K562 (cell line): ENCODE data around the gene HDAC7.

Experiments used
- JUNB ChIP-seq: fragments of 450-650 bp; formaldehyde crosslinking; conservative IDR thresholded peaks from 2 replicates; pipeline ENCODE4 v1.4.0; 2020; ENCODE audit warnings: mild to moderate bottlenecking
- POLR2AphosphoS5 ChIP-seq: IDR thresholded peaks from 2 replicates; pipeline ENCODE4 v1.6.1; 2011; ENCODE audit warnings: mild to moderate bottlenecking, low read depth, low read length, moderate library complexity; ENCODE audit not compliant: control insufficient read depth, insufficient read depth
- RFX7 ChIP-seq: fragments of 250-450 bp; sonication (Bioruptor Pico); IDR thresholded peaks from 2 replicates; pipeline ENCODE4 v1.5.1; 2021; ENCODE audit warnings: mild to moderate bottlenecking
- SP1 ChIP-seq: sonication (generic); formaldehyde crosslinking; IDR thresholded peaks from 2 replicates; pipeline ENCODE4 v1.8.1; 2022; ENCODE audit warnings: mild to moderate bottlenecking, missing genetic modification reagents
- TF ChIP-seq, protein P1 (sequence below), 3 experiments: IDR thresholded peaks in 2 of 3; conservative IDR thresholded peaks in 1 of 3; 2 replicates each; pipeline ENCODE4 v1.5.1; 2011 to 2012; ENCODE audit warnings: low read length in 3 of 3, mild to moderate bottlenecking in 3 of 3, control low read depth in 2 of 3, improper control_type of control experiment in 1 of 3, inconsistent platforms in 1 of 3, low read depth in 1 of 3, mixed read lengths in 1 of 3, moderate library complexity in 1 of 3; ENCODE audit not compliant: insufficient read depth in 2 of 3
- TF ChIP-seq, protein P2 (sequence below): fragments of 250-450 bp; sonication (Bioruptor Pico); IDR thresholded peaks from 2 replicates; pipeline ENCODE4 v1.5.0; 2020; ENCODE audit warnings: mild to moderate bottlenecking, borderline replicate concordance

DNA sequence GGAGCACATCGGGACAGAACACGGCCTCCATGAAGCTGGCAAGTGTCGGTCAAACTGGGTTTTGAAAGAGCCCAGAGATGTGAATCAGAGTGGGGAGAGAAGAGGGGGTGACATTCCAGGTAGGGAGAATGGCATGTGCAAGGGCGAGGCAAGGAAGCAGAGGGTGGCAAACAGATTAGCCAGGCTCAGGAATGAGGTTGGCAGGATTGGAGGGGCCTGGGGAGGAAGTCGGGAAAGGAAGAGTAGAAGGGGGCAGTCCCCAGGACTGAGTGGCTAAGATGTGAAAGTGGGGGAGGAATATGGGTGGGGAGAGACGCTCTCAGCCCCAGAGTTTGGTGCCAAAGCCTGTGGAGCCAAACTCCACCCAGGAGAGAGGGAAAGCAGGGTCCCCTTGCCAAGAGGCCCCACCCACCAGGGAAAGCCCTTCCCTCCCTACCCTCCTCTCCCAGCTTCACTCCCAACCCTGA, 5.5 kb upstream of the HDAC7 start:
- no peak for TF ChIP-seq POLR2AphosphoS5
- TF ChIP-seq, protein P1, sequence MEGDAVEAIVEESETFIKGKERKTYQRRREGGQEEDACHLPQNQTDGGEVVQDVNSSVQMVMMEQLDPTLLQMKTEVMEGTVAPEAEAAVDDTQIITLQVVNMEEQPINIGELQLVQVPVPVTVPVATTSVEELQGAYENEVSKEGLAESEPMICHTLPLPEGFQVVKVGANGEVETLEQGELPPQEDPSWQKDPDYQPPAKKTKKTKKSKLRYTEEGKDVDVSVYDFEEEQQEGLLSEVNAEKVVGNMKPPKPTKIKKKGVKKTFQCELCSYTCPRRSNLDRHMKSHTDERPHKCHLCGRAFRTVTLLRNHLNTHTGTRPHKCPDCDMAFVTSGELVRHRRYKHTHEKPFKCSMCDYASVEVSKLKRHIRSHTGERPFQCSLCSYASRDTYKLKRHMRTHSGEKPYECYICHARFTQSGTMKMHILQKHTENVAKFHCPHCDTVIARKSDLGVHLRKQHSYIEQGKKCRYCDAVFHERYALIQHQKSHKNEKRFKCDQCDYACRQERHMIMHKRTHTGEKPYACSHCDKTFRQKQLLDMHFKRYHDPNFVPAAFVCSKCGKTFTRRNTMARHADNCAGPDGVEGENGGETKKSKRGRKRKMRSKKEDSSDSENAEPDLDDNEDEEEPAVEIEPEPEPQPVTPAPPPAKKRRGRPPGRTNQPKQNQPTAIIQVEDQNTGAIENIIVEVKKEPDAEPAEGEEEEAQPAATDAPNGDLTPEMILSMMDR (IDR thresholded peaks at IDR 0.05 in 2 of 3, conservative IDR thresholded peaks at IDR 0.05 in 1 of 3; ENCODE audit: insufficient read depth in 2 of 3, low read depth in 1 of 3, low read length in 3 of 3), result no peak
- no peak for TF ChIP-seq RFX7 (CRISPR knock-in tag)
- TF ChIP-seq SP1 (CRISPR knock-in tag), result no peak
- no peak for TF ChIP-seq JUNB (CRISPR knock-in tag)
- TF ChIP-seq, protein P2, sequence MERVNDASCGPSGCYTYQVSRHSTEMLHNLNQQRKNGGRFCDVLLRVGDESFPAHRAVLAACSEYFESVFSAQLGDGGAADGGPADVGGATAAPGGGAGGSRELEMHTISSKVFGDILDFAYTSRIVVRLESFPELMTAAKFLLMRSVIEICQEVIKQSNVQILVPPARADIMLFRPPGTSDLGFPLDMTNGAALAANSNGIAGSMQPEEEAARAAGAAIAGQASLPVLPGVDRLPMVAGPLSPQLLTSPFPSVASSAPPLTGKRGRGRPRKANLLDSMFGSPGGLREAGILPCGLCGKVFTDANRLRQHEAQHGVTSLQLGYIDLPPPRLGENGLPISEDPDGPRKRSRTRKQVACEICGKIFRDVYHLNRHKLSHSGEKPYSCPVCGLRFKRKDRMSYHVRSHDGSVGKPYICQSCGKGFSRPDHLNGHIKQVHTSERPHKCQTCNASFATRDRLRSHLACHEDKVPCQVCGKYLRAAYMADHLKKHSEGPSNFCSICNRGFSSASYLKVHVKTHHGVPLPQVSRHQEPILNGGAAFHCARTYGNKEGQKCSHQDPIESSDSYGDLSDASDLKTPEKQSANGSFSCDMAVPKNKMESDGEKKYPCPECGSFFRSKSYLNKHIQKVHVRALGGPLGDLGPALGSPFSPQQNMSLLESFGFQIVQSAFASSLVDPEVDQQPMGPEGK (CRISPR knock-in tag), result no peak
